AG04450 (cell line): Measurements from ENCODE around the gene TSPAN14. TPM values are rescaled to one million over a fixed set of nuclear protein-coding genes. Genes with fewer than 3 reads are reported as not detected.

Experiments used
- CTCF ChIA-PET: fragments of 300-600, 350-600 bp; formaldehyde crosslinking; extraction: SDS; loops from one replicate; lab custom pipeline; 2022; ENCODE audit warnings: antibody characterized with exemption, inconsistent platforms; lab: Charles Lee
- POLR2A ChIA-PET: fragments of 350-600 bp; formaldehyde crosslinking; extraction: SDS; loops from one replicate; lab custom pipeline; 2021; ENCODE audit warnings: antibody characterized with exemption, inconsistent platforms; lab: Yijun Ruan, JAX
- DNase-seq: peaks from one replicate; pipeline ENCODE4 v3.0.0-alpha.2; 2011; ENCODE audit warnings: low read depth, low spot score
- H3K27ac ChIP-seq: one replicate; pipeline ENCODE4 v1.5.1; 2012; ENCODE audit warnings: low read depth, low read length, control low read depth
- H3K27me3 ChIP-seq: one replicate; pipeline ENCODE4 v1.6.0; 2012; ENCODE audit warnings: low read length; ENCODE audit not compliant: control insufficient read depth, insufficient read depth
- H3K4me3 ChIP-seq: 2 replicates; pipeline ENCODE4 v1.5.1; 2011; ENCODE audit warnings: mild to moderate bottlenecking, low read depth, low read length, control low read depth
- H3K9me3 ChIP-seq: 2 replicates; pipeline ENCODE4 v1.5.1; 2012; ENCODE audit warnings: low read length; ENCODE audit not compliant: control insufficient read depth, insufficient read depth
- CTCF ChIP-seq: IDR thresholded peaks from 2 replicates; pipeline ENCODE4 v1.5.1; 2011; ENCODE audit warnings: low read depth, low read length, control low read depth, inconsistent platforms
- polyA plus RNA-seq: library from polyadenylated mRNA; depleted of rRNA; stranded (reverse); fragments of >200 nt; gene quantifications from 2 replicates; pipeline ENCODE4 v1.2.3, GENCODE V29; 2011

Gene TSPAN14
- polyA plus RNA-seq, 1 experiment, result 27.3 TPM

GRCh38 chr10:80503584-80504157 lies 49.6 kb downstream of the TSPAN14 start:
- Histone ChIP-seq H3K27ac (peak overlapping the region; percentile 42), H3K27me3 (no peaks in the 10 kb centered on the region), H3K4me3 (no peak overlapping the region), H3K9me3 (no peaks in the 10 kb centered on the region)
- no peak for DNase-seq
- ChIA-PET CTCF (interaction anchor here (1.0 to 3.7 kb wide), 4 partner anchors 11 to 59 kb away, joined by 4 to 128 read pairs (median 59); no protein-coding TSS in a partner anchor), POLR2A (no interaction called here)
- no peak for TF ChIP-seq CTCF

- DNase-seq, result no peak
- Histone ChIP-seq H3K27ac (peak overlapping the region; percentile 42), H3K9me3 (no peaks in the 10 kb centered on the region), H3K4me3 (no peak overlapping the region), H3K27me3 (no peaks in the 10 kb centered on the region)
- ChIA-PET CTCF (interaction anchor here (0.6 to 3.7 kb wide), 17 partner anchors 8 to 158 kb away, joined by 3 to 128 read pairs (median 14); partner anchors contain the start of gene PRXL2A), POLR2A (no interaction called here)
- TF ChIP-seq CTCF, result no peak
These were observed 50.2 kb downstream of the TSPAN14 start for GRCh38 chr10:80504158-80504811.

- no peak for TF ChIP-seq CTCF
- Histone ChIP-seq H3K9me3 (no peaks in the 10 kb centered on the region), H3K27ac (peak overlapping the region; percentile 88), H3K27me3 (no peaks in the 10 kb centered on the region), H3K4me3 (no peak overlapping the region)
- DNase-seq, result no peak
- ChIA-PET POLR2A (interaction anchor here (0.7 kb wide), 1 partner anchor 60 kb away, joined by 3 read pairs; no protein-coding TSS in a partner anchor), CTCF (interaction anchor here (0.6 to 3.7 kb wide), 30 partner anchors 9 to 158 kb away, joined by 3 to 128 read pairs (median 8); partner anchors contain the start of gene PRXL2A)
These were observed 50.9 kb downstream of the TSPAN14 start for GRCh38 chr10:80504897-80505465.

- peak overlapping the region; percentile 88 for H3K27ac ChIP-seq
- POLR2A ChIA-PET, result interaction anchor here (0.6 to 1.0 kb wide), 3 partner anchors 34 to 53 kb away, joined by 4 read pairs; no protein-coding TSS in a partner anchor
- H3K4me3 ChIP-seq, result no peak overlapping the region
- TF ChIP-seq CTCF, result no peak
- peak; percentile 15 for DNase-seq
- no peaks in the 10 kb centered on the region for H3K9me3 ChIP-seq
- CTCF ChIA-PET, result interaction anchor here (0.6 to 3.7 kb wide), 41 partner anchors 9 to 969 kb away, joined by 3 to 128 read pairs (median 6); no protein-coding TSS in a partner anchor
- H3K27me3 ChIP-seq, result no peaks in the 10 kb centered on the region
These were observed 52.1 kb downstream of the TSPAN14 start for GRCh38 chr10:80506189-80506575.
